Gastroesophageal sphincter (tissue), 4 donors: ENCODE data around the gene TTC23. TPM values are rescaled to one million over a fixed set of nuclear protein-coding genes. Genes with fewer than 3 reads are reported as not detected.
A peak's percentile ranks its signal among the peaks of the same experiment; 100 is the strongest.

Source experiments
- ATAC-seq: fragments of 150-250 bp; one replicate; pipeline ENCODE4 v1.9.1; 2016; ENCODE audit warnings: mild to moderate bottlenecking, moderate library complexity
- H3K27ac ChIP-seq, 4 donors: fragments of 200-600 bp; sonication (generic) in 3 of 4; 1 replicate in 3 of 4; 2 replicates in 1 of 4; pipeline ENCODE4 v1.5.1; 2016 to 2019
- H3K27me3 ChIP-seq: fragments of 200-600 bp; sonication (generic); one replicate; pipeline ENCODE4 v1.5.1; 2019
- H3K36me3 ChIP-seq, 2 donors: fragments of 200-600 bp; sonication (generic); one replicate each; pipeline ENCODE4 v1.5.1; 2019; ENCODE audit warnings: control low read depth in 1 of 2
- H3K4me1 ChIP-seq, 3 donors: fragments of 200-600 bp; sonication (generic); 1 replicate in 2 of 3; 2 replicates in 1 of 3; pipeline ENCODE4 v1.5.1; 2016 to 2019; ENCODE audit warnings: control low read depth in 2 of 3
- H3K4me3 ChIP-seq, 2 donors: fragments of 200-600 bp; sonication (generic); one replicate each; pipeline ENCODE4 v1.5.1; 2019; ENCODE audit warnings: mild to moderate bottlenecking in 1 of 2, moderate library complexity in 1 of 2
- H3K9me3 ChIP-seq, 3 donors: fragments of 200-600 bp; sonication (generic); one replicate each; pipeline ENCODE4 v1.5.1; 2017 to 2019; ENCODE audit warnings: control low read depth in 2 of 3
- CTCF ChIP-seq, 4 experiments: fragments of 200-600 bp in 2 of 4; fragments of 450-650 bp in 2 of 4; sonication (generic) in 1 of 4; IDR thresholded peaks; one replicate each; pipeline ENCODE4 v1.5.1; 2017 to 2019; ENCODE audit warnings: antibody characterized with exemption in 4 of 4, mild to moderate bottlenecking in 2 of 4, moderate library complexity in 2 of 4
- EP300 ChIP-seq: sonication (generic); formaldehyde crosslinking; IDR thresholded peaks from one replicate; pipeline ENCODE4 v1.6.1; 2017; ENCODE audit warnings: antibody characterized with exemption, mild to moderate bottlenecking
- POLR2A ChIP-seq, 2 donors: fragments of 450-650 bp; IDR thresholded peaks; one replicate each; pipeline ENCODE4 v1.6.1; 2017; ENCODE audit warnings: antibody characterized with exemption in 2 of 2, mild to moderate bottlenecking in 2 of 2, moderate library complexity in 1 of 2
- POLR2AphosphoS5 ChIP-seq: sonication (generic); formaldehyde crosslinking; IDR thresholded peaks from one replicate; pipeline ENCODE4 v1.6.1; 2017; ENCODE audit warnings: antibody characterized with exemption
- WGBS, 2 donors: methylation state at CpG; one replicate each; pipeline ENCODE4 v1.1.5; 2018; ENCODE audit warnings: low coverage in 1 of 2; 5-methylcytosine and 5-hydroxymethylcytosine counted together
- total RNA-seq, 4 donors: library from RNA; depleted of rRNA; stranded (reverse); fragments of >200 nt; gene quantifications; one replicate each; pipeline ENCODE4 v1.1.0, GENCODE V29; 2016

The TTC23 gene
- total RNA-seq, 4 donors from 2014 or later, result 13.7 to 33.3 (median 20.0) TPM

GRCh38 chr15:99164119-99164518, 85.3 kb downstream of the TTC23 start:
- H3K9me3 ChIP-seq, result no peaks in the 10 kb centered on the region
- no peak overlapping the region for H3K4me3 ChIP-seq
- no peak for ATAC-seq
- WGBS, 2 donors, result 83 to 95% methylated on average over 1 to 2 of the region's 3 CpGs
- no peak for TF ChIP-seq CTCF (IDR thresholded peaks at IDR 0.05)
- no peak for TF ChIP-seq POLR2A (IDR thresholded peaks at IDR 0.05)
- TF ChIP-seq POLR2AphosphoS5, result no peak
- no peak for TF ChIP-seq EP300
- H3K4me1 ChIP-seq, result peaks cover 4 to 34% (median 8%) of the 10 kb centered on the region in 3 donors
- H3K27me3 ChIP-seq, result no peaks in the 10 kb centered on the region
- H3K27ac ChIP-seq, result peak overlapping the region in 3 of 4 donors; percentile 37 to 98 (median 92)
- H3K36me3 ChIP-seq, result peaks cover 0 to 31% of the 10 kb centered on the region in 2 donors

GRCh38 chr15:99163271-99164062, 85.9 kb downstream of the TTC23 start:
- no peak overlapping the region for H3K4me3 ChIP-seq
- H3K27ac ChIP-seq, result peak overlapping the region in 2 of 4 donors; percentile 37 to 98
- peaks cover 0 to 31% of the 10 kb centered on the region in 2 donors for H3K36me3 ChIP-seq
- no peaks in the 10 kb centered on the region for H3K27me3 ChIP-seq
- TF ChIP-seq POLR2AphosphoS5 (no peak), EP300 (no peak), CTCF (IDR thresholded peaks at IDR 0.05) (no peak), POLR2A (IDR thresholded peaks at IDR 0.05) (no peak)
- WGBS, 2 donors, result 87 to 100% methylated on average over 3 to 4 of the region's 4 CpGs
- H3K9me3 ChIP-seq, result no peaks in the 10 kb centered on the region
- no peak for ATAC-seq
- peaks cover 0 to 27% (median 2%) of the 10 kb centered on the region in 3 donors for H3K4me1 ChIP-seq

GRCh38 chr15:99158626-99159412, 90.6 kb downstream of the TTC23 start:
- Histone ChIP-seq H3K9me3 (no peaks in the 10 kb centered on the region), H3K4me1 (peaks cover 0 to 25% (median 0%) of the 10 kb centered on the region in 3 donors), H3K27me3 (no peaks in the 10 kb centered on the region), H3K4me3 (no peak overlapping the region), H3K36me3 (peaks cover 0 to 43% of the 10 kb centered on the region in 2 donors), H3K27ac (peak overlapping the region in 2 of 4 donors; percentile 38 to 60)
- 100% methylated on average over 3 to 4 of the region's 6 CpGs for WGBS, 2 donors
- no peak for TF ChIP-seq EP300
- no peak for TF ChIP-seq POLR2AphosphoS5
- no peak for TF ChIP-seq POLR2A (IDR thresholded peaks at IDR 0.05)
- TF ChIP-seq CTCF (IDR thresholded peaks at IDR 0.05), result no peak
- no peak for ATAC-seq

GRCh38 chr15:99157456-99157855, 91.9 kb downstream of the TTC23 start:
- no peak overlapping the region for H3K4me3 ChIP-seq
- 0 to 36% methylated on average over 1 to 3 of the region's 3 CpGs for WGBS, 2 donors
- H3K4me1 ChIP-seq, result peaks cover 0 to 25% (median 0%) of the 10 kb centered on the region in 3 donors
- H3K36me3 ChIP-seq, result peaks cover 0 to 34% of the 10 kb centered on the region in 2 donors
- no peaks in the 10 kb centered on the region for H3K9me3 ChIP-seq
- TF ChIP-seq EP300, result no peak
- no peak for TF ChIP-seq POLR2AphosphoS5
- no peak for TF ChIP-seq CTCF (IDR thresholded peaks at IDR 0.05)
- TF ChIP-seq POLR2A (IDR thresholded peaks at IDR 0.05), result no peak
- H3K27ac ChIP-seq, result peak overlapping the region in 3 of 4 donors; percentile 38 to 60 (median 41)
- no peak for ATAC-seq
- H3K27me3 ChIP-seq, result no peaks in the 10 kb centered on the region
